IMR-90 (cell line): ENCODE data around the gene TM9SF4.

ENCODE experiments used
- FOS ChIP-seq: fragments of 150-350 bp; IDR thresholded peaks from 2 replicates; pipeline ENCODE4 v1.6.1; 2016; ENCODE audit warnings: low read depth, low read length
- MAZ ChIP-seq: IDR thresholded peaks from 2 replicates; pipeline ENCODE4 v1.6.1; 2012; ENCODE audit warnings: low read depth, mild to moderate bottlenecking, low read length, improper control_type of control experiment, moderate library complexity, borderline replicate concordance
- NFE2L2 ChIP-seq: fragments of 150-350 bp; IDR thresholded peaks from 2 replicates; pipeline ENCODE4 v1.6.1; 2016; ENCODE audit warnings: low read depth, mild to moderate bottlenecking, low read length
- POLR2A ChIP-seq: IDR thresholded peaks from 2 replicates; pipeline ENCODE4 v1.6.1; 2012; ENCODE audit warnings: mild to moderate bottlenecking, low read depth, low read length
- RAD21 ChIP-seq: IDR thresholded peaks from 2 replicates; pipeline ENCODE4 v1.6.1; 2012; ENCODE audit warnings: low read length, improper control_type of control experiment
- RFX5 ChIP-seq: IDR thresholded peaks from 2 replicates; pipeline ENCODE4 v1.8.0; 2012; ENCODE audit warnings: low read depth, mild to moderate bottlenecking, low read length, moderate library complexity
- TF ChIP-seq, protein P1 (sequence below): conservative IDR thresholded peaks from 2 replicates; pipeline ENCODE4 v1.5.1; 2012; ENCODE audit warnings: mild to moderate bottlenecking, low read depth, low read length, improper control_type of control experiment

GRCh38 chr20:32111753-32112152, 2.2 kb downstream of the TM9SF4 start:
- TF ChIP-seq, protein P1, sequence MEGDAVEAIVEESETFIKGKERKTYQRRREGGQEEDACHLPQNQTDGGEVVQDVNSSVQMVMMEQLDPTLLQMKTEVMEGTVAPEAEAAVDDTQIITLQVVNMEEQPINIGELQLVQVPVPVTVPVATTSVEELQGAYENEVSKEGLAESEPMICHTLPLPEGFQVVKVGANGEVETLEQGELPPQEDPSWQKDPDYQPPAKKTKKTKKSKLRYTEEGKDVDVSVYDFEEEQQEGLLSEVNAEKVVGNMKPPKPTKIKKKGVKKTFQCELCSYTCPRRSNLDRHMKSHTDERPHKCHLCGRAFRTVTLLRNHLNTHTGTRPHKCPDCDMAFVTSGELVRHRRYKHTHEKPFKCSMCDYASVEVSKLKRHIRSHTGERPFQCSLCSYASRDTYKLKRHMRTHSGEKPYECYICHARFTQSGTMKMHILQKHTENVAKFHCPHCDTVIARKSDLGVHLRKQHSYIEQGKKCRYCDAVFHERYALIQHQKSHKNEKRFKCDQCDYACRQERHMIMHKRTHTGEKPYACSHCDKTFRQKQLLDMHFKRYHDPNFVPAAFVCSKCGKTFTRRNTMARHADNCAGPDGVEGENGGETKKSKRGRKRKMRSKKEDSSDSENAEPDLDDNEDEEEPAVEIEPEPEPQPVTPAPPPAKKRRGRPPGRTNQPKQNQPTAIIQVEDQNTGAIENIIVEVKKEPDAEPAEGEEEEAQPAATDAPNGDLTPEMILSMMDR, result no peak
- TF ChIP-seq POLR2A (no peak), RAD21 (no peak), NFE2L2 (no peak), FOS (no peak), RFX5 (no peak), MAZ (no peak)
